Upper lobe of left lung (tissue), 4 donors: ENCODE measurements around the gene VSTM5.

Experiments used
- POLR2A ChIP-seq, 4 donors: fragments of 450-650 bp; IDR thresholded peaks; one replicate each; pipeline ENCODE4 v1.5.1; 2016 to 2017; ENCODE audit warnings: antibody characterized with exemption in 4 of 4, mild to moderate bottlenecking in 2 of 4
- POLR2AphosphoS5 ChIP-seq, 2 donors: sonication (generic); formaldehyde crosslinking; IDR thresholded peaks; one replicate each; pipeline ENCODE4 v1.5.1; 2017; ENCODE audit warnings: antibody characterized with exemption in 2 of 2
- TF ChIP-seq, protein P1 (sequence below), 6 experiments: fragments of 450-650 bp in 4 of 6; fragments of 200-600 bp in 2 of 6; sonication (generic) in 2 of 6; IDR thresholded peaks; one replicate each; pipeline ENCODE4 v1.5.1; 2016 to 2019; ENCODE audit warnings: antibody characterized with exemption in 6 of 6

GRCh38 chr11:93841446-93841845, 9.0 kb downstream of the VSTM5 start:
- TF ChIP-seq POLR2A (IDR thresholded peaks at IDR 0.05) (no peak), POLR2AphosphoS5 (IDR thresholded peaks at IDR 0.05) (no peak)
- TF ChIP-seq, protein P1, sequence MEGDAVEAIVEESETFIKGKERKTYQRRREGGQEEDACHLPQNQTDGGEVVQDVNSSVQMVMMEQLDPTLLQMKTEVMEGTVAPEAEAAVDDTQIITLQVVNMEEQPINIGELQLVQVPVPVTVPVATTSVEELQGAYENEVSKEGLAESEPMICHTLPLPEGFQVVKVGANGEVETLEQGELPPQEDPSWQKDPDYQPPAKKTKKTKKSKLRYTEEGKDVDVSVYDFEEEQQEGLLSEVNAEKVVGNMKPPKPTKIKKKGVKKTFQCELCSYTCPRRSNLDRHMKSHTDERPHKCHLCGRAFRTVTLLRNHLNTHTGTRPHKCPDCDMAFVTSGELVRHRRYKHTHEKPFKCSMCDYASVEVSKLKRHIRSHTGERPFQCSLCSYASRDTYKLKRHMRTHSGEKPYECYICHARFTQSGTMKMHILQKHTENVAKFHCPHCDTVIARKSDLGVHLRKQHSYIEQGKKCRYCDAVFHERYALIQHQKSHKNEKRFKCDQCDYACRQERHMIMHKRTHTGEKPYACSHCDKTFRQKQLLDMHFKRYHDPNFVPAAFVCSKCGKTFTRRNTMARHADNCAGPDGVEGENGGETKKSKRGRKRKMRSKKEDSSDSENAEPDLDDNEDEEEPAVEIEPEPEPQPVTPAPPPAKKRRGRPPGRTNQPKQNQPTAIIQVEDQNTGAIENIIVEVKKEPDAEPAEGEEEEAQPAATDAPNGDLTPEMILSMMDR (IDR thresholded peaks at IDR 0.05) = no peak
